GM12878 (cell line): ENCODE measurements around the gene CCND2. TPM values are rescaled to one million over a fixed set of nuclear protein-coding genes. Genes with fewer than 3 reads are reported as not detected.

Experiments
- BCLAF1 ChIP-seq: fragments of 450-650 bp; IDR thresholded peaks from 2 replicates; pipeline ENCODE4 v1.6.1; 2017; ENCODE audit warnings: antibody characterized with exemption, mild to moderate bottlenecking, moderate library complexity
- BHLHE40 ChIP-seq, 2 experiments: fragments of 450-650 bp in 1 of 2; IDR thresholded peaks; 2 replicates each; pipeline ENCODE4 v1.6.1; 2011 to 2017; ENCODE audit warnings: low read depth in 2 of 2, borderline replicate concordance in 1 of 2, improper control_type of control experiment in 1 of 2, low read length in 1 of 2, mild to moderate bottlenecking in 1 of 2
- CREM ChIP-seq: IDR thresholded peaks from 2 replicates; pipeline ENCODE4 v1.6.1; 2014; ENCODE audit warnings: antibody characterized with exemption, low read depth
- DPF2 ChIP-seq: fragments of 450-650 bp; IDR thresholded peaks from 2 replicates; pipeline ENCODE4 v1.6.1; 2017; ENCODE audit warnings: mild to moderate bottlenecking
- EED ChIP-seq: sonication (generic); IDR thresholded peaks from 2 replicates; pipeline ENCODE4 v1.6.1; 2016; ENCODE audit warnings: antibody characterized with exemption, low read depth
- IKZF2 ChIP-seq, 2 experiments: fragments of 450-650 bp; IDR thresholded peaks; 2 replicates each; pipeline ENCODE4 v1.6.1; 2017; ENCODE audit warnings: mild to moderate bottlenecking in 2 of 2, moderate library complexity in 2 of 2
- IRF4 ChIP-seq: IDR thresholded peaks from 2 replicates; pipeline ENCODE4 v1.6.1; 2011; ENCODE audit warnings: low read depth, low read length
- LARP7 ChIP-seq: fragments of 450-650 bp; IDR thresholded peaks from 2 replicates; pipeline ENCODE4 v1.6.1; 2017; ENCODE audit warnings: mild to moderate bottlenecking
- SRF ChIP-seq, 2 experiments: IDR thresholded peaks; 2 replicates each; pipeline ENCODE4 v1.6.1; 2011; ENCODE audit warnings: low read depth in 2 of 2, low read length in 2 of 2, mild to moderate bottlenecking in 1 of 2, moderate library complexity in 1 of 2
- ZNF274 ChIP-seq: IDR thresholded peaks from one replicate; pipeline ENCODE4 v1.8.0; 2011; ENCODE audit not compliant: insufficient read length, insufficient read depth
- ZNF687 ChIP-seq: fragments of 450-650 bp; IDR thresholded peaks from 2 replicates; pipeline ENCODE4 v1.6.1; 2017; ENCODE audit warnings: mild to moderate bottlenecking, moderate library complexity
- ZZZ3 ChIP-seq: IDR thresholded peaks from 2 replicates; pipeline ENCODE4 v1.6.1; 2011; ENCODE audit warnings: low read depth; ENCODE audit not compliant: control insufficient read depth, insufficient read length
- polyA plus RNA-seq, 11 experiments: library from polyadenylated mRNA; depleted of rRNA in 4 of 11; unstranded in 6 of 11; stranded (reverse) in 5 of 11; fragments of >200 nt; fragmentation: Nextera tagmentation in 4 of 11; fragmentation: Illumina TruSeq in 1 of 11; extraction: Ambion mirVana in 4 of 11; extraction: Trizol in 1 of 11; gene quantifications; 1 replicate in 1 of 11; 2 replicates in 10 of 11; pipeline versions ENCODE4 v1.2.1 to v1.2.3, GENCODE V29; 2011 to 2016; ENCODE audit warnings: inconsistent platforms in 2 of 11, missing spikeins in 2 of 11, low read depth in 1 of 11
- total RNA-seq, 4 experiments: library from RNA; depleted of rRNA in 3 of 4; stranded (reverse); fragments of >200 nt in 3 of 4; fragmentation: Illumina TruSeq in 1 of 4; extraction: Trizol in 1 of 4; gene quantifications; 2 replicates each; pipeline versions ENCODE4 v1.2.1 to v1.2.3, GENCODE V29; 2013 to 2021

Gene CCND2
- total and polyA plus RNA-seq, 10 of the 15 experiments (the other 5 are each of a cell fraction or from before 2014, with no cell fraction given), result 30.1 to 263 (median 152) TPM

GRCh38 chr12:4270831-4271716 is 2.5 kb upstream of the CCND2 start (continued):
- TF ChIP-seq ZNF687 (peak; percentile 71), BHLHE40 (IDR thresholded peaks at IDR 0.05; ENCODE audit: borderline replicate concordance in 1 of 2, low read depth in 2 of 2, low read length in 1 of 2) (peak; percentile 58 to 61; a peak in 3 of 4 replicates), EED (peak; percentile 76), SRF (IDR thresholded peaks at IDR 0.05; ENCODE audit: low read depth in 2 of 2, low read length in 2 of 2) (0 out of 4 replicates have a peak, but pooled peaks of 1 of the 2 experiments have one; percentile 33), ZZZ3 (no peak), IKZF2 (IDR thresholded peaks at IDR 0.05) (peak; percentile 66; a peak in 3 of 4 replicates), BCLAF1 (no peak), DPF2 (peak; percentile 64; the same call in 1 of the 2 replicates), ZNF274 (no peak), IRF4 (peak; percentile 65), LARP7 (peak; percentile 23; the same call in 1 of the 2 replicates), CREM (no peak)
